OCI-LY1 (cell line): Measurements from ENCODE around the gene HCN1.
"Not testable (repeated sequence)": the region's sequence is repeated elsewhere in the genome, so short reads cannot be mapped to it uniquely, and the experiment has no call there.

Source experiments
- H2AFZ ChIP-seq: fragments of 200-600 bp; sonication (generic), shearing (Covaris generic); 2 replicates; pipeline ENCODE4 v1.6.0; 2014; ENCODE audit warnings: antibody characterized with exemption, mild to moderate bottlenecking, low read length
- H3F3A ChIP-seq: fragments of 200-600 bp; sonication (generic), shearing (Covaris generic); 2 replicates; pipeline ENCODE4 v1.6.0; 2014; ENCODE audit warnings: mild to moderate bottlenecking, antibody characterized with exemption, low read length, moderate library complexity; ENCODE audit not compliant: insufficient read depth
- H3K27ac ChIP-seq: fragments of 200-600 bp; sonication (generic); 2 replicates; pipeline ENCODE4 v1.5.1; 2014; ENCODE audit warnings: low read length, mixed run types, mild to moderate bottlenecking, low read depth; ENCODE audit not compliant: poor library complexity, severe bottlenecking
- H3K27me3 ChIP-seq: fragments of 200-600 bp; sonication (generic); 2 replicates; pipeline ENCODE4 v1.6.0; 2014; ENCODE audit warnings: antibody characterized with exemption, mild to moderate bottlenecking, low read length, moderate library complexity; ENCODE audit not compliant: insufficient read depth
- H3K36me3 ChIP-seq: fragments of 200-600 bp; sonication (generic); 2 replicates; pipeline ENCODE4 v1.6.1; 2014; ENCODE audit warnings: mild to moderate bottlenecking, antibody characterized with exemption, low read length, moderate library complexity, mixed read lengths; ENCODE audit not compliant: insufficient read depth
- H3K4me1 ChIP-seq: fragments of 200-600 bp; sonication (generic); 2 replicates; pipeline ENCODE4 v1.5.1; 2014; ENCODE audit warnings: mild to moderate bottlenecking, low read length, moderate library complexity; ENCODE audit not compliant: insufficient read depth, severe bottlenecking
- H3K4me2 ChIP-seq: fragments of 200-600 bp; sonication (generic), shearing (Covaris generic); 2 replicates; pipeline ENCODE4 v1.6.1; 2014; ENCODE audit warnings: low read length
- H3K4me3 ChIP-seq: fragments of 200-600 bp; sonication (generic); 2 replicates; pipeline ENCODE4 v1.5.1; 2014; ENCODE audit warnings: low read length, low read depth, mild to moderate bottlenecking, mixed read lengths; ENCODE audit not compliant: poor library complexity, severe bottlenecking
- H3K79me2 ChIP-seq: fragments of 200-600 bp; shearing (Covaris generic); 2 replicates; pipeline ENCODE4 v1.6.1; 2016; ENCODE audit warnings: mixed run types, low read length, mixed read lengths; ENCODE audit not compliant: insufficient read depth
- H3K9ac ChIP-seq: fragments of 200-600 bp; sonication (generic), shearing (Covaris generic); 2 replicates; pipeline ENCODE4 v1.6.1; 2014; ENCODE audit warnings: mild to moderate bottlenecking, low read length, mixed read lengths
- H3K9me2 ChIP-seq: fragments of 200-600 bp; sonication (generic), shearing (Covaris generic); 2 replicates; pipeline ENCODE4 v1.6.1; 2014; ENCODE audit warnings: low read depth, mild to moderate bottlenecking, low read length, mixed read lengths
- H3K9me3 ChIP-seq: fragments of 200-600 bp; shearing (Covaris generic); 2 replicates; pipeline ENCODE4 v1.6.1; 2014; ENCODE audit warnings: low read length, mixed read lengths
- H4K20me1 ChIP-seq: fragments of 200-600 bp; sonication (generic), shearing (Covaris generic); 2 replicates; pipeline ENCODE4 v1.6.0; 2016; ENCODE audit warnings: mild to moderate bottlenecking, low read length; ENCODE audit not compliant: insufficient read depth
- CTCF ChIP-seq: fragments of 200-600 bp; sonication (generic), shearing (Covaris generic); IDR thresholded peaks from 2 replicates; pipeline ENCODE4 v1.5.1; 2017; ENCODE audit warnings: mild to moderate bottlenecking, antibody characterized with exemption, low read length, moderate library complexity, mixed read lengths
- EZH2 ChIP-seq: fragments of 200-600 bp; sonication (generic), shearing (Covaris generic); IDR thresholded peaks from 2 replicates; pipeline ENCODE4 v1.8.0; 2017; ENCODE audit warnings: borderline replicate concordance, mixed run types, mild to moderate bottlenecking, antibody characterized with exemption, low read length, moderate library complexity, mixed read lengths

Gene HCN1

GRCh38 chr5:45372629-45373028 is 323.6 kb downstream of the HCN1 start:
- H3K9ac ChIP-seq = no peak overlapping the region
- no peaks in the 10 kb centered on the region for H3K79me2 ChIP-seq
- H3K4me1 ChIP-seq = no peaks in the 10 kb centered on the region
- no peak overlapping the region for H2AFZ ChIP-seq
- no peaks in the 10 kb centered on the region for H3F3A ChIP-seq
- H3K9me2 ChIP-seq = no peaks in the 10 kb centered on the region
- no peaks in the 10 kb centered on the region for H3K9me3 ChIP-seq
- H3K36me3 ChIP-seq = no peaks in the 10 kb centered on the region
- no peaks in the 10 kb centered on the region for H4K20me1 ChIP-seq
- H3K4me3 ChIP-seq = no peak overlapping the region
- no peaks in the 10 kb centered on the region for H3K27me3 ChIP-seq
- H3K4me2 ChIP-seq = no peak overlapping the region
- no peak for TF ChIP-seq EZH2
- no peak for TF ChIP-seq CTCF
- no peak overlapping the region for H3K27ac ChIP-seq

DNA sequence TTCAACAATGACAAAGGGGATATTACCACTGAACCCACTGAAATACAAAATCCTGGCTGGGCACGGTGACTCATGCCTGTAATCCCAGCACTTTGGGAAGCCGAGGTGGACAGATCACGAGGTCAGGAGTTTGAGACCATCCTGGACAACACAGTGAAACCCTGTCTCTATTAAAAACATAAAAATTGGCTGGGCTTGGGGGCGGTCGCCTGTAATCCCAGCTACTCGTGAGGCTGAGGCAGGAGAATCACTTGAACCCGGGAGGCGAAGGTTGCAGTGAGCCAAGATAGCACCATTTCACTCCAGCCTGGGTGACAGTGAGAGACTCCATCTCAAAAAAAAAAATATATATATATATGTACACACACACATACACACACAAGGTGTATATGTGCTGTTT is 324.8 kb downstream of the HCN1 start:
- not testable (repeated sequence) for H3K36me3 ChIP-seq, H4K20me1 ChIP-seq, H2AFZ ChIP-seq, H3K4me1 ChIP-seq, H3K9ac ChIP-seq, H3K79me2 ChIP-seq, H3K27ac ChIP-seq, H3K9me3 ChIP-seq, H3K4me3 ChIP-seq, H3K27me3 ChIP-seq, H3F3A ChIP-seq, H3K9me2 ChIP-seq, H3K4me2 ChIP-seq

GRCh38 chr5:45355189-45355992 is 340.8 kb downstream of the HCN1 start:
- Histone ChIP-seq H3K9me3 (no peaks in the 10 kb centered on the region), H3K4me2 (no peak overlapping the region), H4K20me1 (no peaks in the 10 kb centered on the region), H2AFZ (no peak overlapping the region), H3K9me2 (no peaks in the 10 kb centered on the region), H3K27ac (no peak overlapping the region), H3K4me1 (no peaks in the 10 kb centered on the region), H3K27me3 (no peaks in the 10 kb centered on the region), H3K4me3 (no peak overlapping the region), H3F3A (no peaks in the 10 kb centered on the region), H3K79me2 (no peaks in the 10 kb centered on the region), H3K9ac (no peak overlapping the region), H3K36me3 (no peaks in the 10 kb centered on the region)
- TF ChIP-seq CTCF = no peak
- no peak for TF ChIP-seq EZH2

- no peaks in the 10 kb centered on the region for H4K20me1 ChIP-seq
- no peak overlapping the region for H3K4me2 ChIP-seq
- no peaks in the 10 kb centered on the region for H3F3A ChIP-seq
- no peaks in the 10 kb centered on the region for H3K27me3 ChIP-seq
- no peaks in the 10 kb centered on the region for H3K4me1 ChIP-seq
- no peak overlapping the region for H3K9ac ChIP-seq
- H2AFZ ChIP-seq = no peak overlapping the region
- H3K9me3 ChIP-seq = no peaks in the 10 kb centered on the region
- no peak overlapping the region for H3K4me3 ChIP-seq
- H3K79me2 ChIP-seq = no peaks in the 10 kb centered on the region
- no peak for TF ChIP-seq CTCF
- H3K36me3 ChIP-seq = no peaks in the 10 kb centered on the region
- H3K9me2 ChIP-seq = no peaks in the 10 kb centered on the region
- no peak overlapping the region for H3K27ac ChIP-seq
These were observed 359.7 kb downstream of the HCN1 start for GRCh38 chr5:45336464-45336863.
